SK-N-SH treated with all-trans-retinoic acid at 6 μM for 48 hours (cell line): Measurements from ENCODE around the gene ZNF697.

ENCODE experiments used
- ATAC-seq: fragments of 200-7000 bp; cut with Tn5 transposase; 3 replicates; pipeline ENCODE4 v1.9.1; 2020; ENCODE audit warnings: mild to moderate bottlenecking, moderate library complexity
- ARNTL ChIP-seq: fragments of 450-650 bp; formaldehyde crosslinking; IDR thresholded peaks from 2 replicates; pipeline ENCODE4 v1.5.0; 2020; ENCODE audit warnings: low read depth, mild to moderate bottlenecking, moderate library complexity, borderline replicate concordance
- SNAI2 ChIP-seq: fragments of 250-450 bp; sonication (Bioruptor Pico); IDR thresholded peaks from 2 replicates; pipeline ENCODE4 v1.5.0; 2020; ENCODE audit warnings: mild to moderate bottlenecking, moderate library complexity
- TCF4 ChIP-seq: fragments of 250-450 bp; sonication (Bioruptor Pico); IDR thresholded peaks from 2 replicates; pipeline ENCODE4 v1.8.0; 2021; ENCODE audit warnings: mild to moderate bottlenecking, moderate library complexity, borderline replicate concordance
- TSHZ2 ChIP-seq: fragments of 250-450 bp; sonication (Bioruptor Pico); IDR thresholded peaks from 2 replicates; pipeline ENCODE4 v1.5.0; 2020; ENCODE audit warnings: mild to moderate bottlenecking, moderate library complexity
- ZC3H10 ChIP-seq: fragments of 250-450 bp; sonication (Bioruptor Pico); IDR thresholded peaks from 2 replicates; pipeline ENCODE4 v1.5.1; 2021; ENCODE audit warnings: mild to moderate bottlenecking, moderate library complexity

Gene ZNF697

GRCh38 chr1:119573886-119574285, 74.2 kb downstream of the ZNF697 start:
- ATAC-seq: no peak
- TF ChIP-seq ARNTL (CRISPR knock-in tag) (no peak), TSHZ2 (CRISPR knock-in tag) (no peak), SNAI2 (no peak), TCF4 (CRISPR knock-in tag) (no peak), ZC3H10 (no peak)

- ATAC-seq: peak; percentile 77
Observed at GRCh38 chr1:119569930-119570622, 78.0 kb downstream of the ZNF697 start.
